Activated naive CD8-positive, alpha-beta T cell treated with anti-CD3 and anti-CD28 coated beads, Interleukin-2, amount 50 U/mL, for 16 hours (primary cell): Measurements from ENCODE around the gene GSAP.
"Not testable (repeated sequence)": the region's sequence is repeated elsewhere in the genome, so short reads cannot be mapped to it uniquely, and the experiment has no call there.

Source experiments
- DNase-seq: peaks from one replicate; pipeline ENCODE4 v3.0.0-alpha.2; 2020; ENCODE audit warnings: low read depth, low spot score

The GSAP gene

GRCh38 chr7:77415823-77416620, at the start of gene GSAP:
TSS of gene GSAP (minus strand) at chr7:77416349. CDS start at chr7:77416321, 28 bp downstream.
- no peak for DNase-seq

GRCh38 chr7:77465256-77465655, 49.1 kb upstream of the GSAP start:
- DNase-seq = no peak

GRCh38 chr7:77464589-77464988, 48.4 kb upstream of the GSAP start:
- DNase-seq = no peak

GRCh38 chr7:77463632-77464031, 47.5 kb upstream of the GSAP start:
- not testable (repeated sequence) for DNase-seq

GRCh38 chr7:77461842-77462241, 45.7 kb upstream of the GSAP start:
- DNase-seq = no peak

- DNase-seq = no peak
Observed at GRCh38 chr7:77461246-77461645, 45.1 kb upstream of the GSAP start.

- no peak for DNase-seq
Observed at GRCh38 chr7:77460057-77460486, 43.9 kb upstream of the GSAP start.

GRCh38 chr7:77459311-77459726, 43.2 kb upstream of the GSAP start:
- no peak for DNase-seq

- no peak for DNase-seq
Observed at GRCh38 chr7:77458786-77459185, 42.6 kb upstream of the GSAP start.

GRCh38 chr7:77457779-77458178, 41.6 kb upstream of the GSAP start:
- DNase-seq = no peak

GRCh38 chr7:77456696-77457095, 40.5 kb upstream of the GSAP start:
- DNase-seq = no peak

- DNase-seq = no peak
Observed at GRCh38 chr7:77455321-77455720, 39.2 kb upstream of the GSAP start.

- no peak for DNase-seq
Observed at GRCh38 chr7:77454802-77455201, 38.7 kb upstream of the GSAP start.

GRCh38 chr7:77453531-77453930, 37.4 kb upstream of the GSAP start:
- DNase-seq = no peak

- DNase-seq = not testable (repeated sequence)
Observed at GRCh38 chr7:77451950-77452349, 35.8 kb upstream of the GSAP start.

- DNase-seq = no peak
Observed at GRCh38 chr7:77450613-77451012, 34.5 kb upstream of the GSAP start.

- DNase-seq = no peak
Observed at GRCh38 chr7:77450054-77450453, 33.9 kb upstream of the GSAP start.

GRCh38 chr7:77447616-77448015, 31.5 kb upstream of the GSAP start:
- DNase-seq = no peak

- no peak for DNase-seq
Observed at GRCh38 chr7:77444123-77444522, 28.0 kb upstream of the GSAP start.

- no peak for DNase-seq
Observed at GRCh38 chr7:77443042-77443441, 26.9 kb upstream of the GSAP start.

- no peak for DNase-seq
Observed at GRCh38 chr7:77442636-77443035, 26.5 kb upstream of the GSAP start.

GRCh38 chr7:77441046-77441445, 24.9 kb upstream of the GSAP start:
- no peak for DNase-seq

GRCh38 chr7:77439572-77439971, 23.4 kb upstream of the GSAP start:
- no peak for DNase-seq

- no peak for DNase-seq
Observed at GRCh38 chr7:77438131-77438530, 22.0 kb upstream of the GSAP start.
